DMS 273 (cell line): ENCODE measurements around the gene DSCAM.

ENCODE experiments used
- DNase-seq: peaks from one replicate; lab custom pipeline; 2025; ENCODE audit not compliant: unreplicated experiment; lab: John Stamatoyannopoulos, UW

The DSCAM gene

GRCh38 chr21:40707656-40708244 is 139.2 kb downstream of the DSCAM start:
- no peak for DNase-seq

- peak; percentile 8 for DNase-seq
Measured at GRCh38 chr21:40706806-40707655, 139.9 kb downstream of the DSCAM start.

GRCh38 chr21:40706176-40706575 is 140.8 kb downstream of the DSCAM start:
- DNase-seq, result no peak

- no peak for DNase-seq
Measured at GRCh38 chr21:40704141-40704540, 142.8 kb downstream of the DSCAM start.

GRCh38 chr21:40699366-40699765 is 147.6 kb downstream of the DSCAM start:
- DNase-seq, result no peak

- no peak for DNase-seq
Measured at GRCh38 chr21:40696246-40696645, 150.7 kb downstream of the DSCAM start.

GRCh38 chr21:40689840-40690360 is 157.1 kb downstream of the DSCAM start:
- DNase-seq, result no peak

GRCh38 chr21:40689217-40689616 is 157.7 kb downstream of the DSCAM start:
- no peak for DNase-seq

GRCh38 chr21:40688106-40688864 is 158.7 kb downstream of the DSCAM start:
- DNase-seq, result no peak

- no peak for DNase-seq
Measured at GRCh38 chr21:40687625-40688024, 159.3 kb downstream of the DSCAM start.

GRCh38 chr21:40686526-40686925 is 160.4 kb downstream of the DSCAM start:
- peak; percentile 16 for DNase-seq

- DNase-seq, result peak; percentile 69
Measured at GRCh38 chr21:40685141-40685540, 161.8 kb downstream of the DSCAM start.

GRCh38 chr21:40684726-40685125 is 162.2 kb downstream of the DSCAM start:
- peak; percentile 67 for DNase-seq

- no peak for DNase-seq
Measured at GRCh38 chr21:40683349-40683748, 163.6 kb downstream of the DSCAM start.

- DNase-seq, result peak; percentile 70
Measured at GRCh38 chr21:40681164-40681859, 165.6 kb downstream of the DSCAM start.

GRCh38 chr21:40680311-40680710 is 166.6 kb downstream of the DSCAM start:
- DNase-seq, result peak; percentile 49

GRCh38 chr21:40678681-40679284 is 168.2 kb downstream of the DSCAM start:
- DNase-seq, result no peak

GRCh38 chr21:40675017-40675416 is 171.9 kb downstream of the DSCAM start:
- DNase-seq, result no peak

GRCh38 chr21:40672602-40673001 is 174.4 kb downstream of the DSCAM start:
- no peak for DNase-seq

- DNase-seq, result no peak
Measured at GRCh38 chr21:40671716-40672115, 175.2 kb downstream of the DSCAM start.
